Measurements from ENCODE around the gene GNB1. TPM values are rescaled to one million over a fixed set of nuclear protein-coding genes. Genes with fewer than 3 reads are reported as not detected.
A peak's percentile ranks its signal among the peaks of the same experiment; 100 is the strongest.

GNB1 gene
- total and polyA plus RNA-seq, 9 of the 15 experiments (the other 6 are each of a cell fraction or from before 2014, with no cell fraction given) = 34.3 to 388 (median 114) TPM

DNA sequence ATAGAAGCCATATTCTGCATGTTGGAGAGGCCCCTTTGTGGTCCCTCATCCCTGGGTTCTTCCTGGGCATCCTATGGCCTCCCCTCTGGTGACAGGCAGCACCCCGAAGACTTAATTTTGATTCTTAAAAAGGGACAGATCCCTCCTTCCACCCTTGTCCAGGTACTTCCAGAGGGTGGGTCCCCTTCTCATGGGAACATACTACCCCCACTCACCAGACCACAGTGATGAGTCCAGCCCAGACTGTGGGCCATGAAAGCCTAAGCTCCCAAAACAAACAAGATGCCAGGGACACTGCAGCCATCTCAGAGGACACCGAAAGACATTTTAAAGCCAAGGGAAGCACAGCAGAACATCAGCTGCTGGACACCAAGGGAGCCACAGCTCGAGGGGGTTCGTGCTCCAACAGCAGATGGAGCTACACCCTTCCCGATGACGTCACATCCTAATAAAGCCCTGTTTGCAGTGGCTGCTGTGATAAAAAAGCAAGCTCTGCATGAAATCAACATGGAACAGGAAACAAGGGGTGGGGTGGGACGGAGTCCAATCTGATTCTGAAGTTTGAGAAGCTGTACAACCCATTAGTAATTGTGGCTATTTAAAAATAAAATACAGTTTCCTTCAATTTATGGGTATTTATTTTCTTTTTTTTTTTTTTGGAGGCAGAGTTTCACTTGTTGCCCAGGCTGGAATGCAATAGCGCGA is 32.4 kb downstream of the GNB1 start (continued):
- TF ChIP-seq, protein P1, sequence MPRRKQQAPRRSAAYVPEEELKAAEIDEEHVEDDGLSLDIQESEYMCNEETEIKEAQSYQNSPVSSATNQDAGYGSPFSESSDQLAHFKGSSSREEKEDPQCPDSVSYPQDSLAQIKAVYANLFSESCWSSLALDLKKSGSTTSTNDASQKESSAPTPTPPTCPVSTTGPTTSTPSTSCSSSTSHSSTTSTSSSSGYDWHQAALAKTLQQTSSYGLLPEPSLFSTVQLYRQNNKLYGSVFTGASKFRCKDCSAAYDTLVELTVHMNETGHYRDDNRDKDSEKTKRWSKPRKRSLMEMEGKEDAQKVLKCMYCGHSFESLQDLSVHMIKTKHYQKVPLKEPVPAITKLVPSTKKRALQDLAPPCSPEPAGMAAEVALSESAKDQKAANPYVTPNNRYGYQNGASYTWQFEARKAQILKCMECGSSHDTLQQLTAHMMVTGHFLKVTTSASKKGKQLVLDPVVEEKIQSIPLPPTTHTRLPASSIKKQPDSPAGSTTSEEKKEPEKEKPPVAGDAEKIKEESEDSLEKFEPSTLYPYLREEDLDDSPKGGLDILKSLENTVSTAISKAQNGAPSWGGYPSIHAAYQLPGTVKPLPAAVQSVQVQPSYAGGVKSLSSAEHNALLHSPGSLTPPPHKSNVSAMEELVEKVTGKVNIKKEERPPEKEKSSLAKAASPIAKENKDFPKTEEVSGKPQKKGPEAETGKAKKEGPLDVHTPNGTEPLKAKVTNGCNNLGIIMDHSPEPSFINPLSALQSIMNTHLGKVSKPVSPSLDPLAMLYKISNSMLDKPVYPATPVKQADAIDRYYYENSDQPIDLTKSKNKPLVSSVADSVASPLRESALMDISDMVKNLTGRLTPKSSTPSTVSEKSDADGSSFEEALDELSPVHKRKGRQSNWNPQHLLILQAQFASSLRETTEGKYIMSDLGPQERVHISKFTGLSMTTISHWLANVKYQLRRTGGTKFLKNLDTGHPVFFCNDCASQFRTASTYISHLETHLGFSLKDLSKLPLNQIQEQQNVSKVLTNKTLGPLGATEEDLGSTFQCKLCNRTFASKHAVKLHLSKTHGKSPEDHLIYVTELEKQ (CRISPR knock-in tag; IDR thresholded peaks at IDR 0.05) = no peak
- TF ChIP-seq SMC3 (conservative IDR thresholded peaks at IDR 0.05; ENCODE audit: insufficient read depth, low read depth, low read length) = 0 out of 2 replicates have a peak, but pooled peaks have one; percentile 44
- no peak for TF ChIP-seq IRF2 (CRISPR knock-in tag; IDR thresholded peaks at IDR 0.05)
- peak; percentile 45; the same call in 1 of the 2 replicates for TF ChIP-seq HCFC1 (IDR thresholded peaks at IDR 0.05; ENCODE audit: low read depth, low read length)
- TF ChIP-seq, protein P2, sequence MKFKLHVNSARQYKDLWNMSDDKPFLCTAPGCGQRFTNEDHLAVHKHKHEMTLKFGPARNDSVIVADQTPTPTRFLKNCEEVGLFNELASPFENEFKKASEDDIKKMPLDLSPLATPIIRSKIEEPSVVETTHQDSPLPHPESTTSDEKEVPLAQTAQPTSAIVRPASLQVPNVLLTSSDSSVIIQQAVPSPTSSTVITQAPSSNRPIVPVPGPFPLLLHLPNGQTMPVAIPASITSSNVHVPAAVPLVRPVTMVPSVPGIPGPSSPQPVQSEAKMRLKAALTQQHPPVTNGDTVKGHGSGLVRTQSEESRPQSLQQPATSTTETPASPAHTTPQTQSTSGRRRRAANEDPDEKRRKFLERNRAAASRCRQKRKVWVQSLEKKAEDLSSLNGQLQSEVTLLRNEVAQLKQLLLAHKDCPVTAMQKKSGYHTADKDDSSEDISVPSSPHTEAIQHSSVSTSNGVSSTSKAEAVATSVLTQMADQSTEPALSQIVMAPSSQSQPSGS (CRISPR knock-in tag; IDR thresholded peaks at IDR 0.05) = peak; percentile 86; the same call in 1 of the 2 replicates
- TF ChIP-seq TCF7 (IDR thresholded peaks at IDR 0.05; ENCODE audit: borderline replicate concordance) = no peak
- no peak for TF ChIP-seq WHSC1 (IDR thresholded peaks at IDR 0.05; ENCODE audit: low read length)
- TF ChIP-seq, protein P3, sequence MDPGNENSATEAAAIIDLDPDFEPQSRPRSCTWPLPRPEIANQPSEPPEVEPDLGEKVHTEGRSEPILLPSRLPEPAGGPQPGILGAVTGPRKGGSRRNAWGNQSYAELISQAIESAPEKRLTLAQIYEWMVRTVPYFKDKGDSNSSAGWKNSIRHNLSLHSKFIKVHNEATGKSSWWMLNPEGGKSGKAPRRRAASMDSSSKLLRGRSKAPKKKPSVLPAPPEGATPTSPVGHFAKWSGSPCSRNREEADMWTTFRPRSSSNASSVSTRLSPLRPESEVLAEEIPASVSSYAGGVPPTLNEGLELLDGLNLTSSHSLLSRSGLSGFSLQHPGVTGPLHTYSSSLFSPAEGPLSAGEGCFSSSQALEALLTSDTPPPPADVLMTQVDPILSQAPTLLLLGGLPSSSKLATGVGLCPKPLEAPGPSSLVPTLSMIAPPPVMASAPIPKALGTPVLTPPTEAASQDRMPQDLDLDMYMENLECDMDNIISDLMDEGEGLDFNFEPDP (CRISPR knock-in tag; IDR thresholded peaks at IDR 0.05) = no peak
- TF ChIP-seq IFI16 (CRISPR knock-in tag; IDR thresholded peaks at IDR 0.05) = no peak
- no peak for TF ChIP-seq NCOA1 (IDR thresholded peaks at IDR 0.05; ENCODE audit: low read depth)
- no peak for TF ChIP-seq KLF6 (CRISPR knock-in tag; IDR thresholded peaks at IDR 0.05; ENCODE audit: borderline replicate concordance)
- peak in 1 of 3 experiments; percentile 7 for TF ChIP-seq YY1 (IDR thresholded peaks at IDR 0.05; ENCODE audit: borderline replicate concordance in 1 of 3, control insufficient read depth in 1 of 3, extremely low read depth in 1 of 3, insufficient read depth in 3 of 3, insufficient read length in 1 of 3, insufficient replicate concordance in 2 of 3, low read depth in 1 of 3, low read length in 2 of 3)
- TF ChIP-seq, protein P4, sequence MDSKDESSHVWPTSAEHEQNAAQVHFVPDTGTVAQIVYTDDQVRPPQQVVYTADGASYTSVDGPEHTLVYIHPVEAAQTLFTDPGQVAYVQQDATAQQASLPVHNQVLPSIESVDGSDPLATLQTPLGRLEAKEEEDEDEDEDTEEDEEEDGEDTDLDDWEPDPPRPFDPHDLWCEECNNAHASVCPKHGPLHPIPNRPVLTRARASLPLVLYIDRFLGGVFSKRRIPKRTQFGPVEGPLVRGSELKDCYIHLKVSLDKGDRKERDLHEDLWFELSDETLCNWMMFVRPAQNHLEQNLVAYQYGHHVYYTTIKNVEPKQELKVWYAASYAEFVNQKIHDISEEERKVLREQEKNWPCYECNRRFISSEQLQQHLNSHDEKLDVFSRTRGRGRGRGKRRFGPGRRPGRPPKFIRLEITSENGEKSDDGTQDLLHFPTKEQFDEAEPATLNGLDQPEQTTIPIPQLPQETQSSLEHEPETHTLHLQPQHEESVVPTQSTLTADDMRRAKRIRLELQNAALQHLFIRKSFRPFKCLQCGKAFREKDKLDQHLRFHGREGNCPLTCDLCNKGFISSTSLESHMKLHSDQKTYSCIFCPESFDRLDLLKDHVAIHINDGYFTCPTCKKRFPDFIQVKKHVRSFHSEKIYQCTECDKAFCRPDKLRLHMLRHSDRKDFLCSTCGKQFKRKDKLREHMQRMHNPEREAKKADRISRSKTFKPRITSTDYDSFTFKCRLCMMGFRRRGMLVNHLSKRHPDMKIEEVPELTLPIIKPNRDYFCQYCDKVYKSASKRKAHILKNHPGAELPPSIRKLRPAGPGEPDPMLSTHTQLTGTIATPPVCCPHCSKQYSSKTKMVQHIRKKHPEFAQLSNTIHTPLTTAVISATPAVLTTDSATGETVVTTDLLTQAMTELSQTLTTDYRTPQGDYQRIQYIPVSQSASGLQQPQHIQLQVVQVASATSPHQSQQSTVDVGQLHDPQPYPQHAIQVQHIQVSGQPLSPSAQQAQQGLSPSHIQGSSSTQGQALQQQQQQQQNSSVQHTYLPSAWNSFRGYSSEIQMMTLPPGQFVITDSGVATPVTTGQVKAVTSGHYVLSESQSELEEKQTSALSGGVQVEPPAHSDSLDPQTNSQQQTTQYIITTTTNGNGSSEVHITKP (IDR thresholded peaks at IDR 0.05; ENCODE audit: partially characterized antibody) = peak; percentile 32
- TF ChIP-seq RFX5 (IDR thresholded peaks at IDR 0.05; ENCODE audit: low read depth, low read length) = peak; percentile 48; the same call in 1 of the 2 replicates
- TF ChIP-seq KHSRP (IDR thresholded peaks at IDR 0.05) = peak; percentile 83
- TF ChIP-seq RBBP5 (IDR thresholded peaks at IDR 0.05; ENCODE audit: borderline replicate concordance, insufficient read depth, low read length, poor library complexity, severe bottlenecking) = no peak
